Measurements from ENCODE around the gene DST. TPM values are rescaled to one million over a fixed set of nuclear protein-coding genes. Genes with fewer than 3 reads are reported as not detected.

The DST gene
- total RNA-seq, 3 donors from 2014 or later: 2.3 to 4.7 (median 3.5) TPM

- H3K36me3 Mint-ChIP-seq (ENCODE audit: insufficient read depth): no peaks in the 10 kb centered on the region
- H3K27me3 Mint-ChIP-seq (ENCODE audit: low read depth): peaks cover 4% of the 10 kb centered on the region
- H3K4me1 Mint-ChIP-seq (ENCODE audit: low read depth): no peaks in the 10 kb centered on the region
- no peak overlapping the region for H3K4me3 Mint-ChIP-seq
- no peak for DNase-seq
- ATAC-seq: no peak
- no peaks in the 10 kb centered on the region for H3K9me3 Mint-ChIP-seq
These were observed 12.6 kb upstream of the DST start for GRCh38 chr6:56655249-56655648.

- H3K4me3 Mint-ChIP-seq: no peak overlapping the region
- ATAC-seq: no peak
- peaks cover 4% of the 10 kb centered on the region for H3K27me3 Mint-ChIP-seq (ENCODE audit: low read depth)
- H3K9me3 Mint-ChIP-seq: no peaks in the 10 kb centered on the region
- no peak for DNase-seq
- H3K36me3 Mint-ChIP-seq (ENCODE audit: insufficient read depth): no peaks in the 10 kb centered on the region
- no peaks in the 10 kb centered on the region for H3K4me1 Mint-ChIP-seq (ENCODE audit: low read depth)
These were observed 10.3 kb upstream of the DST start for GRCh38 chr6:56652994-56653393.

- no peaks in the 10 kb centered on the region for H3K36me3 Mint-ChIP-seq (ENCODE audit: insufficient read depth)
- H3K4me3 Mint-ChIP-seq: no peak overlapping the region
- H3K4me1 Mint-ChIP-seq (ENCODE audit: low read depth): no peaks in the 10 kb centered on the region
- ATAC-seq (no peak), DNase-seq (no peak)
- H3K9me3 Mint-ChIP-seq: no peaks in the 10 kb centered on the region
- peaks cover 4% of the 10 kb centered on the region for H3K27me3 Mint-ChIP-seq (ENCODE audit: low read depth)
These were observed 9.5 kb upstream of the DST start for GRCh38 chr6:56652231-56652630.

- Mint-ChIP-seq H3K36me3 (ENCODE audit: insufficient read depth) (no peaks in the 10 kb centered on the region), H3K27me3 (ENCODE audit: low read depth) (peaks cover 4% of the 10 kb centered on the region), H3K4me3 (no peak overlapping the region), H3K9me3 (no peaks in the 10 kb centered on the region), H3K4me1 (ENCODE audit: low read depth) (no peaks in the 10 kb centered on the region)
- DNase-seq: no peak
- no peak for ATAC-seq
These were observed 7.5 kb upstream of the DST start for GRCh38 chr6:56650191-56650590.

- Mint-ChIP-seq H3K4me3 (no peak overlapping the region), H3K36me3 (ENCODE audit: insufficient read depth) (no peaks in the 10 kb centered on the region), H3K4me1 (ENCODE audit: low read depth) (no peaks in the 10 kb centered on the region), H3K27me3 (ENCODE audit: low read depth) (peaks cover 4% of the 10 kb centered on the region), H3K9me3 (no peaks in the 10 kb centered on the region)
- no peak for DNase-seq
- ATAC-seq: no peak
These were observed 7.1 kb upstream of the DST start for GRCh38 chr6:56649782-56650181.

- no peak for DNase-seq
- H3K4me3 Mint-ChIP-seq: no peak overlapping the region
- H3K27me3 Mint-ChIP-seq (ENCODE audit: low read depth): peaks cover 4% of the 10 kb centered on the region
- no peaks in the 10 kb centered on the region for H3K36me3 Mint-ChIP-seq (ENCODE audit: insufficient read depth)
- no peaks in the 10 kb centered on the region for H3K9me3 Mint-ChIP-seq
- no peaks in the 10 kb centered on the region for H3K4me1 Mint-ChIP-seq (ENCODE audit: low read depth)
- ATAC-seq: no peak
These were observed 6.5 kb upstream of the DST start for GRCh38 chr6:56649053-56649769.

GRCh38 chr6:56647172-56647762 is 4.6 kb upstream of the DST start:
- H3K4me1 Mint-ChIP-seq (ENCODE audit: low read depth): no peaks in the 10 kb centered on the region
- H3K36me3 Mint-ChIP-seq (ENCODE audit: insufficient read depth): no peaks in the 10 kb centered on the region
- H3K9me3 Mint-ChIP-seq: no peaks in the 10 kb centered on the region
- H3K4me3 Mint-ChIP-seq: no peak overlapping the region
- DNase-seq (no peak), ATAC-seq (no peak)
- H3K27me3 Mint-ChIP-seq (ENCODE audit: low read depth): peaks cover 4% of the 10 kb centered on the region

GRCh38 chr6:56644366-56644765 is 1.7 kb upstream of the DST start:
- ATAC-seq: no peak
- H3K9me3 Mint-ChIP-seq: no peaks in the 10 kb centered on the region
- no peaks in the 10 kb centered on the region for H3K36me3 Mint-ChIP-seq (ENCODE audit: insufficient read depth)
- H3K4me1 Mint-ChIP-seq (ENCODE audit: low read depth): no peaks in the 10 kb centered on the region
- H3K4me3 Mint-ChIP-seq: no peak overlapping the region
- no peak for DNase-seq
- no peaks in the 10 kb centered on the region for H3K27me3 Mint-ChIP-seq (ENCODE audit: low read depth)

- H3K4me1 Mint-ChIP-seq (ENCODE audit: low read depth): no peaks in the 10 kb centered on the region
- H3K27me3 Mint-ChIP-seq (ENCODE audit: low read depth): no peaks in the 10 kb centered on the region
- H3K9me3 Mint-ChIP-seq: no peaks in the 10 kb centered on the region
- no peak overlapping the region for H3K4me3 Mint-ChIP-seq
- ATAC-seq: no peak
- H3K36me3 Mint-ChIP-seq (ENCODE audit: insufficient read depth): no peaks in the 10 kb centered on the region
- no peak for DNase-seq
These were observed 845 bp upstream of the DST start for GRCh38 chr6:56643379-56644089.

GRCh38 chr6:56640374-56640773 is 2.3 kb downstream of the DST start:
- no peak for DNase-seq
- no peaks in the 10 kb centered on the region for H3K9me3 Mint-ChIP-seq
- no peaks in the 10 kb centered on the region for H3K36me3 Mint-ChIP-seq (ENCODE audit: insufficient read depth)
- no peak overlapping the region for H3K4me3 Mint-ChIP-seq
- ATAC-seq: no peak
- peaks cover 6% of the 10 kb centered on the region for H3K27me3 Mint-ChIP-seq (ENCODE audit: low read depth)
- no peaks in the 10 kb centered on the region for H3K4me1 Mint-ChIP-seq (ENCODE audit: low read depth)

GRCh38 chr6:56638760-56639159 is 3.9 kb downstream of the DST start:
- H3K4me1 Mint-ChIP-seq (ENCODE audit: low read depth): no peaks in the 10 kb centered on the region
- no peaks in the 10 kb centered on the region for H3K36me3 Mint-ChIP-seq (ENCODE audit: insufficient read depth)
- ATAC-seq: no peak

GRCh38 chr6:56637640-56638039 is 5.0 kb downstream of the DST start:
- Mint-ChIP-seq H3K4me3 (no peak overlapping the region), H3K27me3 (ENCODE audit: low read depth) (peaks cover 6% of the 10 kb centered on the region), H3K4me1 (ENCODE audit: low read depth) (no peaks in the 10 kb centered on the region), H3K9me3 (no peaks in the 10 kb centered on the region), H3K36me3 (ENCODE audit: insufficient read depth) (no peaks in the 10 kb centered on the region)
- DNase-seq: no peak
- ATAC-seq: no peak

More at GRCh38 chr6:56638760-56639159, 3.9 kb downstream of the DST start:
- Mint-ChIP-seq H3K9me3 (no peaks in the 10 kb centered on the region), H3K27me3 (ENCODE audit: low read depth) (peaks cover 6% of the 10 kb centered on the region), H3K4me3 (no peak overlapping the region)
- DNase-seq: no peak

- H3K36me3 Mint-ChIP-seq (ENCODE audit: insufficient read depth): no peaks in the 10 kb centered on the region
- no peak for DNase-seq
- ATAC-seq: no peak
- no peaks in the 10 kb centered on the region for H3K4me1 Mint-ChIP-seq (ENCODE audit: low read depth)
- no peaks in the 10 kb centered on the region for H3K9me3 Mint-ChIP-seq
- no peak overlapping the region for H3K4me3 Mint-ChIP-seq
- H3K27me3 Mint-ChIP-seq (ENCODE audit: low read depth): no peaks in the 10 kb centered on the region
These were observed 14.6 kb downstream of the DST start for GRCh38 chr6:56628105-56628504.

GRCh38 chr6:56625356-56625755 is 17.3 kb downstream of the DST start:
- no peak for ATAC-seq
- Mint-ChIP-seq H3K9me3 (no peaks in the 10 kb centered on the region), H3K27me3 (ENCODE audit: low read depth) (no peaks in the 10 kb centered on the region), H3K36me3 (ENCODE audit: insufficient read depth) (no peaks in the 10 kb centered on the region), H3K4me1 (ENCODE audit: low read depth) (no peaks in the 10 kb centered on the region), H3K4me3 (no peak overlapping the region)
- DNase-seq: no peak

- H3K4me3 Mint-ChIP-seq: no peak overlapping the region
- H3K27me3 Mint-ChIP-seq (ENCODE audit: low read depth): no peaks in the 10 kb centered on the region
- no peaks in the 10 kb centered on the region for H3K36me3 Mint-ChIP-seq (ENCODE audit: insufficient read depth)
- DNase-seq: no peak
- no peaks in the 10 kb centered on the region for H3K4me1 Mint-ChIP-seq (ENCODE audit: low read depth)
- H3K9me3 Mint-ChIP-seq: no peaks in the 10 kb centered on the region
- ATAC-seq: no peak
These were observed 18.0 kb downstream of the DST start for GRCh38 chr6:56624728-56625069.

Data from activated T-cell treated with anti-CD3 and anti-CD28 coated beads, Interleukin-2, amount 50 U/mL, for 4 hours (primary cell).